ENCODE measurements around the gene TBC1D17. TPM values are rescaled to one million over a fixed set of nuclear protein-coding genes. Genes with fewer than 3 reads are reported as not detected.

Gene TBC1D17
- polyA plus RNA-seq, 2 of the 4 experiments (the other 2 are of a cell fraction): 12.3 to 41.5 TPM

GRCh38 chr19:49884760-49885159 lies 7.3 kb downstream of the TBC1D17 start:
- FAIRE-seq: no peak
- WGBS (ENCODE audit: missing lambda C conversion rate): 56% methylated on average over 3 of the region's 3 CpGs

DNA sequence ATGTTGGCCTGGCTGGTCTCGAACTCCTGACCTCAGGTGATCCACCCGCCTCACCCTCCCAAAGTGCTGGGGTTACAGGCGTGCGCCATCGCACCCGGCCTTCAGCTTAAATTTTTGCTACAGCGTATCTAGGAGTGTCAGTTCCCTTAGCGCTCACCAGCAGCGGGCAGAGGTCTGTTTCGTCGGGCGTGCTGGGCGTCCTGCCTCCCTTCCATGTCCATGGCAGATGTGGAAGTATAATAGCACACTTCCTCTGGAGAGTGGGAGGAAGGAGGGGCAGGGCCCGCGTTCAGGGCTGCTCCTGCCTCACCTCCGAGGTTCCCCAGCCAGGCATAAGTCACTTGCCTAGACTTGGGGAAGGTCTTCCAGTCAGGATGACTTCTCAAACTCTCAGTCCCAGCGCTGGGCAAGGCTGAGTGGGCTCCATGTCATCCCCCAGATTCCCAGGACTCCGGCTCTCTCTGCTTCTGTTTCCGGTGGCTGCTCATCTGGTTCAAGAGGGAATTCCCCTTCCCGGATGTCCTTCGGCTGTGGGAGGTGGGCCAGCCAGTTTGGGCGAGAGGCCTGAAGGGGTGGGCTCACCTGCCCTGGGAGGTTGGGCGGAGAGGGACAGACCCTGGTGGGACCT lies 9.6 kb downstream of the TBC1D17 start:
- Histone ChIP-seq H3K4me3 (no peak overlapping the region), H3K27ac (no peak overlapping the region), H3K4me1 (peaks cover 6% of the 10 kb centered on the region; the same call in 1 of the 3 replicates), H3K4me2 (no peak overlapping the region), H3K9me3 (peaks cover 10% of the 10 kb centered on the region)
- CTCF ChIA-PET: interaction anchor here (1.3 to 1.6 kb wide), 2 partner anchors 27 to 50 kb away, joined by 3 to 6 read pairs; no protein-coding TSS in a partner anchor
- DNase-seq (ENCODE audit: low read depth in 1 of 2, low spot score in 1 of 2) (no peak), FAIRE-seq (no peak), ATAC-seq (no peak)
- POLR2A ChIA-PET: no interaction called here
- no peak for TF ChIP-seq TP53 (CRISPR knock-in tag; IDR thresholded peaks at IDR 0.05)
- TF ChIP-seq FOXS1 (CRISPR knock-in tag; IDR thresholded peaks at IDR 0.05): no peak
- TF ChIP-seq RARB (CRISPR knock-in tag; IDR thresholded peaks at IDR 0.05): no peak
- no peak for TF ChIP-seq ATOH8 (CRISPR knock-in tag; IDR thresholded peaks at IDR 0.05; ENCODE audit: low read depth)
- TF ChIP-seq SREBF2 (IDR thresholded peaks at IDR 0.05): no peak
- no peak for TF ChIP-seq CHD2 (IDR thresholded peaks at IDR 0.05; ENCODE audit: low read length, partially characterized antibody)
- TF ChIP-seq HOXB13 (CRISPR knock-in tag; IDR thresholded peaks at IDR 0.05; ENCODE audit: low read depth): no peak
- no peak for TF ChIP-seq GATA3 (IDR thresholded peaks at IDR 0.05; ENCODE audit: borderline replicate concordance)
- no peak for TF ChIP-seq REST (IDR thresholded peaks at IDR 0.05)
- WGBS (ENCODE audit: missing lambda C conversion rate): 91% methylated on average over 22 of the region's 23 CpGs

More at GRCh38 chr19:49884760-49885159, 7.3 kb downstream of the TBC1D17 start:
- DNase-seq (ENCODE audit: low read depth in 1 of 2, low spot score in 1 of 2): no peak
- no peak overlapping the region for H3K4me2 ChIP-seq
- TF ChIP-seq TFCP2L1 (CRISPR knock-in tag; IDR thresholded peaks at IDR 0.05) (no peak), MAFK (IDR thresholded peaks at IDR 0.05; ENCODE audit: partially characterized antibody) (peak; percentile 79)
- ChIA-PET CTCF (no interaction called here), POLR2A (no interaction called here)
- no peak for ATAC-seq
- H3K4me3 ChIP-seq: no peak overlapping the region
- H3K4me1 ChIP-seq: no peaks in the 10 kb centered on the region; the same call in 2 of the 3 replicates
- H3K9me3 ChIP-seq: peaks cover 10% of the 10 kb centered on the region
- H3K27ac ChIP-seq: peak overlapping the region in 1 of 2 experiments; percentile 53; a peak in 2 of 6 replicates

- no peak overlapping the region for H3K4me3 ChIP-seq
- ATAC-seq (no peak), DNase-seq (ENCODE audit: low read depth in 1 of 2, low spot score in 1 of 2) (no peak), FAIRE-seq (no peak)
- no peak overlapping the region for H3K27ac ChIP-seq
- WGBS (ENCODE audit: missing lambda C conversion rate): 92% methylated on average over 39 of the region's 54 CpGs
- H3K9me3 ChIP-seq: peaks cover 5% of the 10 kb centered on the region
- CTCF ChIA-PET: interaction anchor here (0.6 to 2.8 kb wide), 4 partner anchors 7 to 57 kb away, joined by 3 to 24 read pairs (median 4); no protein-coding TSS in a partner anchor
- POLR2A ChIA-PET: interaction anchor here (0.6 kb wide), 1 partner anchor 45 kb away, joined by 5 read pairs; no protein-coding TSS in a partner anchor
- no peak for TF ChIP-seq SREBF2 (IDR thresholded peaks at IDR 0.05)
- no peak for TF ChIP-seq TFCP2L1 (CRISPR knock-in tag; IDR thresholded peaks at IDR 0.05)
- no peak for TF ChIP-seq MAFK (IDR thresholded peaks at IDR 0.05; ENCODE audit: partially characterized antibody)
- no peak for TF ChIP-seq RFX5 (IDR thresholded peaks at IDR 0.05)
- no peak for TF ChIP-seq POLR2AphosphoS2 (conservative IDR thresholded peaks at IDR 0.05; ENCODE audit: low read length)
- TF ChIP-seq JUN (IDR thresholded peaks at IDR 0.05): no peak; a peak in 1 of 5 replicates
- no peak for TF ChIP-seq GATA3 (IDR thresholded peaks at IDR 0.05; ENCODE audit: borderline replicate concordance)
- TF ChIP-seq BHLHE40 (IDR thresholded peaks at IDR 0.05; ENCODE audit: low read depth, low read length): no peak
- TF ChIP-seq E2F6 (IDR thresholded peaks at IDR 0.05; ENCODE audit: borderline replicate concordance, low read depth): no peak
- TF ChIP-seq NR3C1 (IDR thresholded peaks at IDR 0.05): no peak
- TF ChIP-seq, protein P1, sequence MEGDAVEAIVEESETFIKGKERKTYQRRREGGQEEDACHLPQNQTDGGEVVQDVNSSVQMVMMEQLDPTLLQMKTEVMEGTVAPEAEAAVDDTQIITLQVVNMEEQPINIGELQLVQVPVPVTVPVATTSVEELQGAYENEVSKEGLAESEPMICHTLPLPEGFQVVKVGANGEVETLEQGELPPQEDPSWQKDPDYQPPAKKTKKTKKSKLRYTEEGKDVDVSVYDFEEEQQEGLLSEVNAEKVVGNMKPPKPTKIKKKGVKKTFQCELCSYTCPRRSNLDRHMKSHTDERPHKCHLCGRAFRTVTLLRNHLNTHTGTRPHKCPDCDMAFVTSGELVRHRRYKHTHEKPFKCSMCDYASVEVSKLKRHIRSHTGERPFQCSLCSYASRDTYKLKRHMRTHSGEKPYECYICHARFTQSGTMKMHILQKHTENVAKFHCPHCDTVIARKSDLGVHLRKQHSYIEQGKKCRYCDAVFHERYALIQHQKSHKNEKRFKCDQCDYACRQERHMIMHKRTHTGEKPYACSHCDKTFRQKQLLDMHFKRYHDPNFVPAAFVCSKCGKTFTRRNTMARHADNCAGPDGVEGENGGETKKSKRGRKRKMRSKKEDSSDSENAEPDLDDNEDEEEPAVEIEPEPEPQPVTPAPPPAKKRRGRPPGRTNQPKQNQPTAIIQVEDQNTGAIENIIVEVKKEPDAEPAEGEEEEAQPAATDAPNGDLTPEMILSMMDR (IDR thresholded peaks at IDR 0.05): no peak
- TF ChIP-seq HDAC2 (IDR thresholded peaks at IDR 0.05): no peak
- TF ChIP-seq SMC3 (IDR thresholded peaks at IDR 0.05): no peak
- no peak for TF ChIP-seq RARB (CRISPR knock-in tag; IDR thresholded peaks at IDR 0.05)
- H3K4me1 ChIP-seq: peaks cover 6% of the 10 kb centered on the region; the same call in 1 of the 3 replicates
- H3K4me2 ChIP-seq: no peak overlapping the region
These were observed 10.4 kb downstream of the TBC1D17 start for GRCh38 chr19:49887665-49888509.

Measured in A549 (cell line).